ENCODE measurements around the gene CCNH. TPM values are rescaled to one million over a fixed set of nuclear protein-coding genes. Genes with fewer than 3 reads are reported as not detected.

CCNH gene
- total and polyA plus RNA-seq, 2 experiments from 2014 or later: 74.4 to 80.2 TPM

DNA sequence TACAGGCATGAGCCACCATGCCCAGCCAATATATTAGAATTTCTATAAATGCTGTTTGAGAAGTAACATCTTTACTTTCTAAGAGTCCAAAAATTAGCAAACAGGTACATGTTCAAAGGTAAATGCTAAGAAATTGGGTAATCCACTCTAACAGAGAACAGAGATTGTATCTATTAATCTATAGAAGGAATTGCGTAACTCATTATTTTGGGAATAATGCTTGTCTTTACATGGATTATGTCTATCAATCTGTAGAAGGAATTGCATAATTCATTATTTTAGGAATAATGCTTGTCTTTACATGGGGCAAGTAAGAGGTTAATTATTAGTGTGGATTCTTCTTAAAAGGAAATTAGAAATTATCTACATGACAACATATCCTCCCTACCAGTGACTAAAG lies 30.5 kb downstream of the CCNH start (continued):
- TF ChIP-seq, protein P1, sequence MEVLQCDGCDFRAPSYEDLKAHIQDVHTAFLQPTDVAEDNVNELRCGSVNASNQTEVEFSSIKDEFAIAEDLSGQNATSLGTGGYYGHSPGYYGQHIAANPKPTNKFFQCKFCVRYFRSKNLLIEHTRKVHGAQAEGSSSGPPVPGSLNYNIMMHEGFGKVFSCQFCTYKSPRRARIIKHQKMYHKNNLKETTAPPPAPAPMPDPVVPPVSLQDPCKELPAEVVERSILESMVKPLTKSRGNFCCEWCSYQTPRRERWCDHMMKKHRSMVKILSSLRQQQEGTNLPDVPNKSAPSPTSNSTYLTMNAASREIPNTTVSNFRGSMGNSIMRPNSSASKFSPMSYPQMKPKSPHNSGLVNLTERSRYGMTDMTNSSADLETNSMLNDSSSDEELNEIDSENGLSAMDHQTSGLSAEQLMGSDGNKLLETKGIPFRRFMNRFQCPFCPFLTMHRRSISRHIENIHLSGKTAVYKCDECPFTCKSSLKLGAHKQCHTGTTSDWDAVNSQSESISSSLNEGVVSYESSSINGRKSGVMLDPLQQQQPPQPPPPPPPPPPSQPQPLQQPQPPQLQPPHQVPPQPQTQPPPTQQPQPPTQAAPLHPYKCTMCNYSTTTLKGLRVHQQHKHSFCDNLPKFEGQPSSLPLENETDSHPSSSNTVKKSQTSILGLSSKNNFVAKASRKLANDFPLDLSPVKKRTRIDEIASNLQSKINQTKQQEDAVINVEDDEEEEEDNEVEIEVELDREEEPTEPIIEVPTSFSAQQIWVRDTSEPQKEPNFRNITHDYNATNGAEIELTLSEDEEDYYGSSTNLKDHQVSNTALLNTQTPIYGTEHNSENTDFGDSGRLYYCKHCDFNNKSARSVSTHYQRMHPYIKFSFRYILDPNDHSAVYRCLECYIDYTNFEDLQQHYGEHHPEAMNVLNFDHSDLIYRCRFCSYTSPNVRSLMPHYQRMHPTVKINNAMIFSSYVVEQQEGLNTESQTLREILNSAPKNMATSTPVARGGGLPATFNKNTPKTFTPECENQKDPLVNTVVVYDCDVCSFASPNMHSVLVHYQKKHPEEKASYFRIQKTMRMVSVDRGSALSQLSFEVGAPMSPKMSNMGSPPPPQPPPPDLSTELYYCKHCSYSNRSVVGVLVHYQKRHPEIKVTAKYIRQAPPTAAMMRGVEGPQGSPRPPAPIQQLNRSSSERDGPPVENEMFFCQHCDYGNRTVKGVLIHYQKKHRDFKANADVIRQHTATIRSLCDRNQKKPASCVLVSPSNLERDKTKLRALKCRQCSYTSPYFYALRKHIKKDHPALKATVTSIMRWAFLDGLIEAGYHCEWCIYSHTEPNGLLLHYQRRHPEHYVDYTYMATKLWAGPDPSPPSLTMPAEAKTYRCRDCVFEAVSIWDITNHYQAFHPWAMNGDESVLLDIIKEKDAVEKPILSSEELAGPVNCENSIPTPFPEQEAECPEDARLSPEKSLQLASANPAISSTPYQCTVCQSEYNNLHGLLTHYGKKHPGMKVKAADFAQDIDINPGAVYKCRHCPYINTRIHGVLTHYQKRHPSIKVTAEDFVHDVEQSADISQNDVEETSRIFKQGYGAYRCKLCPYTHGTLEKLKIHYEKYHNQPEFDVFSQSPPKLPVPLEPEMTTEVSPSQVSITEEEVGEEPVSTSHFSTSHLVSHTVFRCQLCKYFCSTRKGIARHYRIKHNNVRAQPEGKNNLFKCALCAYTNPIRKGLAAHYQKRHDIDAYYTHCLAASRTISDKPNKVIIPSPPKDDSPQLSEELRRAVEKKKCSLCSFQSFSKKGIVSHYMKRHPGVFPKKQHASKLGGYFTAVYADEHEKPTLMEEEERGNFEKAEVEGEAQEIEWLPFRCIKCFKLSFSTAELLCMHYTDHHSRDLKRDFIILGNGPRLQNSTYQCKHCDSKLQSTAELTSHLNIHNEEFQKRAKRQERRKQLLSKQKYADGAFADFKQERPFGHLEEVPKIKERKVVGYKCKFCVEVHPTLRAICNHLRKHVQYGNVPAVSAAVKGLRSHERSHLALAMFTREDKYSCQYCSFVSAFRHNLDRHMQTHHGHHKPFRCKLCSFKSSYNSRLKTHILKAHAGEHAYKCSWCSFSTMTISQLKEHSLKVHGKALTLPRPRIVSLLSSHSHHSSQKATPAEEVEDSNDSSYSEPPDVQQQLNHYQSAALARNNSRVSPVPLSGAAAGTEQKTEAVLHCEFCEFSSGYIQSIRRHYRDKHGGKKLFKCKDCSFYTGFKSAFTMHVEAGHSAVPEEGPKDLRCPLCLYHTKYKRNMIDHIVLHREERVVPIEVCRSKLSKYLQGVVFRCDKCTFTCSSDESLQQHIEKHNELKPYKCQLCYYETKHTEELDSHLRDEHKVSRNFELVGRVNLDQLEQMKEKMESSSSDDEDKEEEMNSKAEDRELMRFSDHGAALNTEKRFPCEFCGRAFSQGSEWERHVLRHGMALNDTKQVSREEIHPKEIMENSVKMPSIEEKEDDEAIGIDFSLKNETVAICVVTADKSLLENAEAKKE (CRISPR knock-in tag; IDR thresholded peaks at IDR 0.05): no peak

DNA sequence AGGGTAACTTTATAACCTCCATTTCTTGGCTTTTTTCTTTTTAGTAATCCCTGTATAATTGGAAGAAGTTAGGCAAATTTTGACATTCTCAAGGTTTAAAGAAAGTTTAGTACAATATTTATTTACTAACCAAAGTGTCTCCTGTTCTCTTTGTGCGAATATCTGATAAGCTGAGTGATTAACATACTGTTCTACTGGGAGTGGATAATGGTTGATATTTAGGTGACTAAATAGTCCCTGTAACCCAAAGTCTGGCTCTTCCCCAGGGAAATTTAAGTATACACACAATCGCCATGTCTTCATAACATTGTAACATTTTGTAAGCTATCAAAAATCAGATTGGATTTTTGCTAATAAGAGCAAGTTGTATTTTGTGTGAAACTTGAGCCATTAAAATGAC lies 40.0 kb downstream of the CCNH start:
- no peaks in the 10 kb centered on the region for H3K79me2 ChIP-seq (replicated peaks; ENCODE audit: insufficient read depth)
- Mint-ChIP-seq H3K36me3 (ENCODE audit: low read depth) (peaks cover 7% of the 10 kb centered on the region; the same call in 2 of the 3 replicates), H3K4me1 (no peaks in the 10 kb centered on the region), H3K27me3 (ENCODE audit: insufficient read depth, low read depth, poor library complexity) (no peaks in the 10 kb centered on the region), H3K4me3 (no peak overlapping the region), H3K27ac (no peak overlapping the region), H3K9me3 (no peaks in the 10 kb centered on the region)
- TF ChIP-seq, protein P1 (CRISPR knock-in tag; IDR thresholded peaks at IDR 0.05): no peak
- H3F3A ChIP-seq (replicated peaks; ENCODE audit: low read depth): no peaks in the 10 kb centered on the region
- no peaks in the 10 kb centered on the region for H3K27me3 ChIP-seq (ENCODE audit: insufficient read depth)
- H4K20me1 ChIP-seq (replicated peaks; ENCODE audit: insufficient read depth): no peaks in the 10 kb centered on the region; the same call in 1 of the 2 replicates
- H2AFZ ChIP-seq: no peak overlapping the region
- no peak overlapping the region for H3K4me2 ChIP-seq
- H3K36me3 ChIP-seq (ENCODE audit: insufficient read depth): peaks cover 2% of the 10 kb centered on the region; the same call in 1 of the 2 replicates
- no peak for ATAC-seq
- H3K4me1 ChIP-seq (ENCODE audit: insufficient read depth): no peaks in the 10 kb centered on the region
- H3K4me3 ChIP-seq: no peak overlapping the region
- no peak for DNase-seq (ENCODE audit: low spot score)
- H3K27ac ChIP-seq (ENCODE audit: low read depth): no peak overlapping the region
- no peaks in the 10 kb centered on the region for H3K9me2 ChIP-seq (ENCODE audit: insufficient read depth)

Measured in GM23338 (cell line).